ENCODE data around the gene ALPK3.

- no peak for TF ChIP-seq CTCF (IDR thresholded peaks at IDR 0.05)
- no peak for TF ChIP-seq POLR2A (IDR thresholded peaks at IDR 0.05)
Measured at GRCh38 chr15:84827246-84827645, 10.1 kb downstream of the ALPK3 start.
